Renal cortex interstitium (tissue), 11 donors: ENCODE results near the gene ABCA3. TPM values are rescaled to one million over a fixed set of nuclear protein-coding genes. Genes with fewer than 3 reads are reported as not detected.

Source experiments
- DNase-seq, 11 donors: peaks; one replicate each; pipeline ENCODE4 v3.0.0-alpha.2; 2013; ENCODE audit warnings: low read depth in 9 of 11, low spot score in 4 of 11; ENCODE audit errors: extremely low read depth in 1 of 11
- polyA plus RNA-seq, 3 donors: library from polyadenylated mRNA; unstranded; fragments of 120-200 nt; gene quantifications; one replicate each; pipeline ENCODE4 v1.2.1, GENCODE V29; 2013; ENCODE audit not compliant: insufficient read length in 3 of 3

ABCA3 gene
- polyA plus RNA-seq, 3 donors, result 5.2 to 6.9 (median 6.3) TPM

GRCh38 chr16:2361129-2361528 lies 20.6 kb upstream of the ABCA3 start:
- no peak for DNase-seq

GRCh38 chr16:2359919-2360318 lies 19.4 kb upstream of the ABCA3 start:
- no peak for DNase-seq

- no peak for DNase-seq
Observed at GRCh38 chr16:2358811-2359210, 18.3 kb upstream of the ABCA3 start.

GRCh38 chr16:2357331-2357730 lies 16.8 kb upstream of the ABCA3 start:
- DNase-seq, result no peak

- DNase-seq, result no peak
Observed at GRCh38 chr16:2350500-2350899, 10.0 kb upstream of the ABCA3 start.

GRCh38 chr16:2343211-2343610 lies 2.7 kb upstream of the ABCA3 start:
- DNase-seq, result no peak

- no peak for DNase-seq
Observed at GRCh38 chr16:2341456-2342447, 1.2 kb upstream of the ABCA3 start.

- peak in 6 of 11 donors; percentile 15 to 45 (median 22) for DNase-seq
Observed at GRCh38 chr16:2339521-2340484, 725 bp downstream of the ABCA3 start.

- DNase-seq, result no peak
Observed at GRCh38 chr16:2337431-2338296, 2.9 kb downstream of the ABCA3 start.

- no peak for DNase-seq
Observed at GRCh38 chr16:2335286-2335895, 5.1 kb downstream of the ABCA3 start.

GRCh38 chr16:2333772-2334379 lies 6.7 kb downstream of the ABCA3 start:
- no peak for DNase-seq

GRCh38 chr16:2333231-2333630 lies 7.3 kb downstream of the ABCA3 start:
- DNase-seq, result no peak

- no peak for DNase-seq
Observed at GRCh38 chr16:2331931-2332267, 8.6 kb downstream of the ABCA3 start.

- no peak for DNase-seq
Observed at GRCh38 chr16:2331199-2331930, 9.2 kb downstream of the ABCA3 start.

- no peak for DNase-seq
Observed at GRCh38 chr16:2329532-2329931, 11.0 kb downstream of the ABCA3 start.

GRCh38 chr16:2328428-2328827 lies 12.1 kb downstream of the ABCA3 start:
- no peak for DNase-seq

- DNase-seq, result no peak
Observed at GRCh38 chr16:2326191-2326590, 14.3 kb downstream of the ABCA3 start.
